ENCODE results near the gene ACTA2. TPM values are rescaled to one million over a fixed set of nuclear protein-coding genes. Genes with fewer than 3 reads are reported as not detected.

ACTA2 gene
- 4.1 and 7.1 TPM in 2 replicates for total RNA-seq

- DNase-seq (ENCODE audit: low read depth in 2 of 2) = no peak
Measured at GRCh38 chr10:88952647-88953111, at the start of gene ACTA2. TSS of gene ACTA2 (minus strand) at chr10:88952773. CDS start at chr10:88948930, 3,843 bp downstream.

- no peak for DNase-seq (ENCODE audit: low read depth in 2 of 2)
Measured at GRCh38 chr10:89001729-89002072, 49.1 kb upstream of the ACTA2 start.

GRCh38 chr10:89001024-89001728 lies 48.6 kb upstream of the ACTA2 start:
- no peak for DNase-seq (ENCODE audit: low read depth in 2 of 2)

GRCh38 chr10:88999625-89000024 lies 47.1 kb upstream of the ACTA2 start:
- no peak for DNase-seq (ENCODE audit: low read depth in 2 of 2)

- no peak for DNase-seq (ENCODE audit: low read depth in 2 of 2)
Measured at GRCh38 chr10:88996927-88997326, 44.4 kb upstream of the ACTA2 start.

GRCh38 chr10:88995156-88995876 lies 42.7 kb upstream of the ACTA2 start:
- DNase-seq (ENCODE audit: low read depth in 2 of 2) = no peak

GRCh38 chr10:88994019-88994418 lies 41.4 kb upstream of the ACTA2 start:
- DNase-seq (ENCODE audit: low read depth in 2 of 2) = no peak

- DNase-seq (ENCODE audit: low read depth in 2 of 2) = no peak
Measured at GRCh38 chr10:88992921-88993524, 40.5 kb upstream of the ACTA2 start.

GRCh38 chr10:88991899-88992320 lies 39.3 kb upstream of the ACTA2 start:
- no peak for DNase-seq (ENCODE audit: low read depth in 2 of 2)

- DNase-seq (ENCODE audit: low read depth in 2 of 2) = peak in 1 of 2 donors; percentile 68
Measured at GRCh38 chr10:88991161-88991898, 38.8 kb upstream of the ACTA2 start.

- peak in 1 of 2 donors; percentile 47 for DNase-seq (ENCODE audit: low read depth in 2 of 2)
Measured at GRCh38 chr10:88990384-88991160, 38.0 kb upstream of the ACTA2 start, which contains the start of gene FAS. TSS of gene FAS (plus strand) at chr10:88990798. CDS start at chr10:88990877, 79 bp downstream.

- DNase-seq (ENCODE audit: low read depth in 2 of 2) = peak; percentile 24 to 74
Measured at GRCh38 chr10:88989824-88990383, 37.3 kb upstream of the ACTA2 start.

- no peak for DNase-seq (ENCODE audit: low read depth in 2 of 2)
Measured at GRCh38 chr10:88989423-88989822, 36.9 kb upstream of the ACTA2 start.

GRCh38 chr10:88987840-88988239 lies 35.3 kb upstream of the ACTA2 start:
- DNase-seq (ENCODE audit: low read depth in 2 of 2) = no peak

- no peak for DNase-seq (ENCODE audit: low read depth in 2 of 2)
Measured at GRCh38 chr10:88987243-88987725, 34.7 kb upstream of the ACTA2 start.

- peak in 1 of 2 donors; percentile 59 for DNase-seq (ENCODE audit: low read depth in 2 of 2)
Measured at GRCh38 chr10:88986549-88987242, 34.1 kb upstream of the ACTA2 start.

GRCh38 chr10:88984525-88984924 lies 32.0 kb upstream of the ACTA2 start:
- no peak for DNase-seq (ENCODE audit: low read depth in 2 of 2)

- no peak for DNase-seq (ENCODE audit: low read depth in 2 of 2)
Measured at GRCh38 chr10:88983939-88984338, 31.4 kb upstream of the ACTA2 start.

GRCh38 chr10:88983206-88983605 lies 30.6 kb upstream of the ACTA2 start:
- peak in 1 of 2 donors; percentile 11 for DNase-seq (ENCODE audit: low read depth in 2 of 2)

- no peak for DNase-seq (ENCODE audit: low read depth in 2 of 2)
Measured at GRCh38 chr10:88982366-88982765, 29.8 kb upstream of the ACTA2 start.

Measured in dermis microvascular lymphatic vessel endothelial cell (primary cell).